HL-60 (cell line): ENCODE measurements around the gene AASS.

Experiments
- POLR2AphosphoS5 ChIP-seq: IDR thresholded peaks from 2 replicates; pipeline ENCODE4 v1.6.1; 2012; ENCODE audit warnings: low read depth
- REST ChIP-seq: IDR thresholded peaks from 2 replicates; pipeline ENCODE4 v1.6.1; 2012; ENCODE audit warnings: low read depth; ENCODE audit not compliant: insufficient replicate concordance
- TF ChIP-seq, protein P1 (sequence below): IDR thresholded peaks from one replicate; pipeline ENCODE4 v1.5.1; 2011; ENCODE audit warnings: low read length, control low read depth, inconsistent platforms; ENCODE audit not compliant: insufficient read depth

DNA sequence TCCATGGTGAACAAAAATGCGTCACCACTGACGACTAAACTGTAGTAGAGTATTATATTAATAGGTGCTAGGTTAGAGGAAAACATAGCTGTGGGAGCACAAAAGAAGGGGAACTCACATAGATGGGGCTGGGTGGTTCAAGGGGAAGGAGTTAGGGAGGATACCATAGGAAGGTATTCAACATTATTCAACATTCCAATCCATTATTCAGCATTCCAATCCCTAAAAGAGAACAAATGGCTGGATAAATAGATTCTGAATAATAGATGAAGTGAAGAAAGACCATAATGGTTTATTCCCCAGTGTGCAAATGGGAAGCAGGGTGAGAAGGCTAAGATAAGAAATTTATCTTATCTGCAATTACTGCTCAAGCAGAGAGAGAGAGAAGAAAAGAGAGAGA is 61.4 kb downstream of the AASS start:
- TF ChIP-seq, protein P1, sequence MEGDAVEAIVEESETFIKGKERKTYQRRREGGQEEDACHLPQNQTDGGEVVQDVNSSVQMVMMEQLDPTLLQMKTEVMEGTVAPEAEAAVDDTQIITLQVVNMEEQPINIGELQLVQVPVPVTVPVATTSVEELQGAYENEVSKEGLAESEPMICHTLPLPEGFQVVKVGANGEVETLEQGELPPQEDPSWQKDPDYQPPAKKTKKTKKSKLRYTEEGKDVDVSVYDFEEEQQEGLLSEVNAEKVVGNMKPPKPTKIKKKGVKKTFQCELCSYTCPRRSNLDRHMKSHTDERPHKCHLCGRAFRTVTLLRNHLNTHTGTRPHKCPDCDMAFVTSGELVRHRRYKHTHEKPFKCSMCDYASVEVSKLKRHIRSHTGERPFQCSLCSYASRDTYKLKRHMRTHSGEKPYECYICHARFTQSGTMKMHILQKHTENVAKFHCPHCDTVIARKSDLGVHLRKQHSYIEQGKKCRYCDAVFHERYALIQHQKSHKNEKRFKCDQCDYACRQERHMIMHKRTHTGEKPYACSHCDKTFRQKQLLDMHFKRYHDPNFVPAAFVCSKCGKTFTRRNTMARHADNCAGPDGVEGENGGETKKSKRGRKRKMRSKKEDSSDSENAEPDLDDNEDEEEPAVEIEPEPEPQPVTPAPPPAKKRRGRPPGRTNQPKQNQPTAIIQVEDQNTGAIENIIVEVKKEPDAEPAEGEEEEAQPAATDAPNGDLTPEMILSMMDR, result no peak
- TF ChIP-seq POLR2AphosphoS5 (no peak), REST (no peak)
